NCI-H524 (cell line): ENCODE measurements around the gene VPS33B.

ENCODE experiments used
- DNase-seq, 2 experiments: peaks; one replicate each; lab custom pipeline; 2025; lab: John Stamatoyannopoulos, UW

Gene VPS33B

DNA sequence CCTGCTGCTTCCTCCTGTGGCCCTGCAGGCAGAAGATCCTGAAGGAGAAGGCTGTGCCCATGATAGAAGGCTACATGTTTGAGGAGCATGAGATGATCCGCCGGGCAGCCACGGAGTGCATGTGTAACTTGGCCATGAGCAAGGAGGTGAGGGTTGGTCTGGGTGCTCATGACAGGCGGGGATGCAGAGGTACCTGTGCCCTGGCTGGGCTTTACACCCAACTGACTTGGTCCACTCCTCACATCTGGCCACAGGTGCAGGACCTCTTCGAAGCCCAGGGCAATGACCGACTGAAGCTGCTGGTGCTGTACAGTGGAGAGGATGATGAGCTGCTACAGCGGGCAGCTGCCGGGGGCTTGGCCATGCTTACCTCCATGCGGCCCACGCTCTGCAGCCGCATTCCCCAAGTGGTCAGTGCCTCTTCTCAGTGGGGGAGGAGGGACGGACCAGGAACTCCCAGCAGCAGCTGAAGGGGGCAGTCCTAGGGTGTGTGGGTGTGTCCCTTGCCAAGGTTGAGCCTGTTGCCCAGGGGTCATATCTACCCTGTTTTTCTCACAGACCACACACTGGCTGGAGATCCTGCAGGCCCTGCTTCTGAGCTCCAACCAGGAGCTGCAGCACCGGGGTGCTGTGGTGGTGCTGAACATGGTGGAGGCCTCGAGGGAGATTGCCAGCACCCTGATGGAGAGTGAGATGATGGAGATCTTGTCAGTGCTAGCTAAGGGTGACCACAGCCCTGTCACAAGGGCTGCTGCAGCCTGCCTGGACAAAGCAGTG, 69.3 kb downstream of the VPS33B start:
- DNase-seq = no peak

DNA sequence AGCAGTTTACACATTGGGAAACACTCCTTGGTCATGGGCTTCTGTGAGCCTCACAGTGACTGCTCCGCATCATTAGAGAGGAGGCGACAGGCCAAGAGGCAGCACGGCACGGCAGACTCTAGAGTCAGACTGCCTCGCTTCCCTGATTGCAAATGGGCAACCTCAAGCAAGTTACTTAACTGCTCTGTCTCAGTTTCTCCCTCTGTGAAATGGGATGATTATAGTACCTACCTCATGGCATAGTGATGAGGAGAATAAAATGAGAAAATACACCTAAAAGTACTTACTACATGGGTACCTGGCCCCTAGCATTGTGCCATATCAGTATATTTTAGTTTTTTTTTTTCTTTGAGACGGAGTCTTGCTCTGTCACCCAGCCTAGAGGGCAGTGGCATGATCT, 71.7 kb downstream of the VPS33B start:
- DNase-seq = no peak

- DNase-seq = no peak
These were observed 72.3 kb downstream of the VPS33B start for GRCh38 chr15:90949979-90950675.
